GM12878 (cell line): ENCODE measurements around the gene PATJ. TPM values are rescaled to one million over a fixed set of nuclear protein-coding genes. Genes with fewer than 3 reads are reported as not detected.

Source experiments
- ATAC-seq: fragments of 200-7000 bp; cut with Tn5 transposase; 3 replicates; pipeline ENCODE4 v1.9.1; 2020; ENCODE audit warnings: mild to moderate bottlenecking, moderate library complexity
- BruUV-seq: library from RNA; stranded (reverse); fragments of 400-500 nt; replicated peaks from 2 replicates; lab custom pipeline; 2021; lab: Mats Ljungman, UMichigan
- CTCF ChIA-PET: fragments of 300-600 bp; sonication (Branson Sonifier 250); formaldehyde crosslinking; extraction: SDS; loops from one replicate; lab custom pipeline; 2021; ENCODE audit warnings: inconsistent platforms; lab: Yijun Ruan, JAX
- POLR2A ChIA-PET: fragments of 350-600 bp; formaldehyde crosslinking; extraction: SDS; loops from one replicate; lab custom pipeline; 2021; ENCODE audit warnings: inconsistent platforms; lab: Charles Lee
- RAD21 ChIA-PET: fragments of 300-600 bp; sonication (Branson Sonifier 250); formaldehyde crosslinking; loops from one replicate; lab custom pipeline; 2023; ENCODE audit warnings: antibody characterized with exemption; ENCODE audit not compliant: unreplicated experiment; lab: Charles Lee
- SMC1A ChIA-PET: fragments of 300-600 bp; sonication (Branson Sonifier 250); formaldehyde crosslinking; loops from one replicate; lab custom pipeline; 2023; ENCODE audit not compliant: unreplicated experiment, uncharacterized antibody; lab: Charles Lee
- DNase-seq: peaks from one replicate; pipeline ENCODE4 v3.0.0-alpha.2; 2011; ENCODE audit warnings: low read depth, low spot score
- FAIRE-seq: peaks from 3 replicates; lab custom pipeline; 2011; peaks lifted over from hg19 to GRCh38; lab: Jason Lieb, UNC
- H2AFZ ChIP-seq: 2 replicates; pipeline ENCODE4 v1.6.0; 2011; ENCODE audit warnings: low read depth, low read length, control low read depth; ENCODE audit not compliant: control insufficient read depth
- H3K27ac ChIP-seq: 2 replicates; pipeline ENCODE4 v1.5.1; 2011; ENCODE audit warnings: control low read depth; ENCODE audit not compliant: control insufficient read depth, insufficient read depth
- H3K27me3 ChIP-seq, 2 experiments: replicated peaks in 1 of 2; 2 replicates each; pipeline versions ENCODE4 v1.6.0 to v1.6.1; 2011; ENCODE audit warnings: low read length in 1 of 2; ENCODE audit not compliant: control insufficient read depth in 2 of 2, insufficient read depth in 2 of 2
- H3K36me3 ChIP-seq, 2 experiments: 2 replicates each; pipeline ENCODE4 v1.5.1; 2011; ENCODE audit warnings: low read length in 1 of 2; ENCODE audit not compliant: control insufficient read depth in 2 of 2, insufficient read depth in 2 of 2
- H3K4me1 ChIP-seq: 2 replicates; pipeline ENCODE4 v1.6.1; 2011; ENCODE audit warnings: mild to moderate bottlenecking, low read length, moderate library complexity, mixed read lengths; ENCODE audit not compliant: control insufficient read depth, insufficient read depth
- H3K4me2 ChIP-seq: 2 replicates; pipeline ENCODE4 v1.6.0; 2011; ENCODE audit warnings: control low read depth; ENCODE audit not compliant: control insufficient read depth, insufficient read depth
- H3K4me3 ChIP-seq: fragments of 200-600 bp; sonication (generic); 2 replicates; pipeline ENCODE4 v1.5.1; 2016
- H3K79me2 ChIP-seq: 2 replicates; pipeline ENCODE4 v1.6.0; 2011; ENCODE audit warnings: low read length; ENCODE audit not compliant: control insufficient read depth, insufficient read depth
- H3K9ac ChIP-seq: 2 replicates; pipeline ENCODE4 v1.8.0; 2011; ENCODE audit warnings: low read length, control low read depth, mixed read lengths; ENCODE audit not compliant: control insufficient read depth, insufficient read depth
- H3K9me3 ChIP-seq: replicated peaks from 3 replicates; pipeline ENCODE4 v1.5.1; 2011; ENCODE audit warnings: mild to moderate bottlenecking, low read length; ENCODE audit not compliant: control insufficient read depth, insufficient read depth
- H4K20me1 ChIP-seq: 2 replicates; pipeline ENCODE4 v1.6.0; 2011; ENCODE audit not compliant: control insufficient read depth, insufficient read depth
- DPF2 ChIP-seq: fragments of 450-650 bp; IDR thresholded peaks from 2 replicates; pipeline ENCODE4 v1.6.1; 2017; ENCODE audit warnings: mild to moderate bottlenecking
- FOS ChIP-seq: IDR thresholded peaks from 3 replicates; pipeline ENCODE4 v1.6.1; 2011; ENCODE audit warnings: borderline replicate concordance; ENCODE audit not compliant: insufficient read length; ENCODE audit errors: extremely low read depth
- HDAC2 ChIP-seq: fragments of 200-600 bp; sonication (generic); IDR thresholded peaks from 2 replicates; pipeline ENCODE4 v1.6.1; 2017
- NKRF ChIP-seq: fragments of 450-650 bp; conservative IDR thresholded peaks from 2 replicates; pipeline ENCODE4 v1.6.1; 2017; ENCODE audit warnings: mild to moderate bottlenecking, moderate library complexity
- PKNOX1 ChIP-seq: fragments of 450-650 bp; IDR thresholded peaks from 2 replicates; pipeline ENCODE4 v1.6.1; 2016; ENCODE audit warnings: mild to moderate bottlenecking
- PML ChIP-seq: IDR thresholded peaks from 2 replicates; pipeline ENCODE4 v1.6.1; 2012; ENCODE audit warnings: low read length, inconsistent platforms
- REST ChIP-seq: IDR thresholded peaks from 2 replicates; pipeline ENCODE4 v1.6.1; 2012; ENCODE audit warnings: mild to moderate bottlenecking, low read depth, low read length
- SREBF2 ChIP-seq: IDR thresholded peaks from 2 replicates; pipeline ENCODE4 v1.6.1; 2012; ENCODE audit warnings: mild to moderate bottlenecking, low read length
- SUZ12 ChIP-seq: fragments of 200-600 bp; sonication (generic); IDR thresholded peaks from one replicate; pipeline ENCODE4 v1.6.1; 2018; ENCODE audit warnings: antibody characterized with exemption, mild to moderate bottlenecking; ENCODE audit not compliant: unreplicated experiment
- ZNF592 ChIP-seq: fragments of 450-650 bp; IDR thresholded peaks from 2 replicates; pipeline ENCODE4 v1.6.1; 2017; ENCODE audit warnings: mild to moderate bottlenecking, moderate library complexity
- in situ Hi-C: fragments of 300-500 bp; cut with MboI; formaldehyde crosslinking; loops from 9 replicates; pipeline ENCODE4 v1.14.3; 2018; ENCODE audit warnings: mixed read lengths
- intact Hi-C: fragments of 100-400 bp; cut with micrococcal nuclease; formaldehyde crosslinking; loops from one replicate; pipeline ENCODE4 v1.14.2; 2022; ENCODE audit not compliant: unreplicated experiment
- polyA plus RNA-seq, 11 experiments: library from polyadenylated mRNA; depleted of rRNA in 4 of 11; unstranded in 6 of 11; stranded (reverse) in 5 of 11; fragments of >200 nt; fragmentation: Nextera tagmentation in 4 of 11; fragmentation: Illumina TruSeq in 1 of 11; extraction: Ambion mirVana in 4 of 11; extraction: Trizol in 1 of 11; gene quantifications; 1 replicate in 1 of 11; 2 replicates in 10 of 11; pipeline versions ENCODE4 v1.2.1 to v1.2.3, GENCODE V29; 2011 to 2016; ENCODE audit warnings: inconsistent platforms in 2 of 11, missing spikeins in 2 of 11, low read depth in 1 of 11
- total RNA-seq, 4 experiments: library from RNA; depleted of rRNA in 3 of 4; stranded (reverse); fragments of >200 nt in 3 of 4; fragmentation: Illumina TruSeq in 1 of 4; extraction: Trizol in 1 of 4; gene quantifications; 2 replicates each; pipeline versions ENCODE4 v1.2.1 to v1.2.3, GENCODE V29; 2013 to 2021
- TF ChIP-seq, protein P1 (sequence below): fragments of 450-650 bp; formaldehyde crosslinking; IDR thresholded peaks from 2 replicates; pipeline ENCODE4 v1.4.0; 2022; ENCODE audit warnings: mild to moderate bottlenecking, moderate library complexity

The PATJ gene
- total and polyA plus RNA-seq, 10 of the 15 experiments (the other 5 are each of a cell fraction or from before 2014, with no cell fraction given): 2.8 to 13.9 (median 6.9) TPM

GRCh38 chr1:61921435-61921834 lies 179.2 kb downstream of the PATJ start:
- H3K9ac ChIP-seq: no peak overlapping the region
- H4K20me1 ChIP-seq: no peaks in the 10 kb centered on the region
- no peaks in the 10 kb centered on the region for H3K9me3 ChIP-seq
- H3K4me1 ChIP-seq: no peaks in the 10 kb centered on the region
- FAIRE-seq (no peak), DNase-seq (no peak), ATAC-seq (no peak)
- ChIA-PET RAD21 (no interaction called here), SMC1A (no interaction called here), POLR2A (no interaction called here), CTCF (no interaction called here)
- no peak overlapping the region for H3K4me3 ChIP-seq
- H3K4me2 ChIP-seq: no peak overlapping the region
- no peaks in the 10 kb centered on the region for H3K79me2 ChIP-seq
- no TSS peak for BruUV-seq
- H3K27ac ChIP-seq: no peak overlapping the region
- no peaks in the 10 kb centered on the region for H3K36me3 ChIP-seq
- intact Hi-C loops (no loop called here), in situ Hi-C loops (no loop called here)
- no peaks in the 10 kb centered on the region for H3K27me3 ChIP-seq
- no peak overlapping the region for H2AFZ ChIP-seq
- TF ChIP-seq PKNOX1: no peak
- no peak for TF ChIP-seq PML
- no peak for TF ChIP-seq REST
- no peak for TF ChIP-seq HDAC2
- no peak for TF ChIP-seq SUZ12
- no peak for TF ChIP-seq SREBF2
- TF ChIP-seq, protein P1, sequence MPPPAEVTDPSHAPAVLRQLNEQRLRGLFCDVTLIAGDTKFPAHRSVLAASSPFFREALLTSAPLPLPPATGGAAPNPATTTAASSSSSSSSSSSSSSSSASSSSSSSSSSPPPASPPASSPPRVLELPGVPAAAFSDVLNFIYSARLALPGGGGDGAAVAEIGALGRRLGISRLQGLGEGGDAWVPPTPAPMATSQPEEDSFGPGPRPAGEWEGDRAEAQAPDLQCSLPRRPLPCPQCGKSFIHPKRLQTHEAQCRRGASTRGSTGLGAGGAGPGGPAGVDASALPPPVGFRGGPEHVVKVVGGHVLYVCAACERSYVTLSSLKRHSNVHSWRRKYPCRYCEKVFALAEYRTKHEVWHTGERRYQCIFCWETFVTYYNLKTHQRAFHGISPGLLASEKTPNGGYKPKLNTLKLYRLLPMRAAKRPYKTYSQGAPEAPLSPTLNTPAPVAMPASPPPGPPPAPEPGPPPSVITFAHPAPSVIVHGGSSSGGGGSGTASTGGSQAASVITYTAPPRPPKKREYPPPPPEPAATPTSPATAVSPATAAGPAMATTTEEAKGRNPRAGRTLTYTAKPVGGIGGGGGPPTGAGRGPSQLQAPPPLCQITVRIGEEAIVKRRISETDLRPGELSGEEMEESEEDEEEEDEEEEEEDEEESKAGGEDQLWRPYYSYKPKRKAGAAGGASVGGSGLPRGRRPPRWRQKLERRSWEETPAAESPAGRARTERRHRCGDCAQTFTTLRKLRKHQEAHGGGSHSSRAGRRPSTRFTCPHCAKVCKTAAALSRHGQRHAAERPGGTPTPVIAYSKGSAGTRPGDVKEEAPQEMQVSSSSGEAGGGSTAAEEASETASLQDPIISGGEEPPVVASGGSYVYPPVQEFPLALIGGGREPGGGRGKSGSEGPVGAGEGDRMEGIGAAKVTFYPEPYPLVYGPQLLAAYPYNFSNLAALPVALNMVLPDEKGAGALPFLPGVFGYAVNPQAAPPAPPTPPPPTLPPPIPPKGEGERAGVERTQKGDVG: no peak
- TF ChIP-seq FOS: no peak
- no peak for TF ChIP-seq ZNF592
- no peak for TF ChIP-seq DPF2
- no peak for TF ChIP-seq NKRF
